ENCODE measurements around the gene KIF17. TPM values are rescaled to one million over a fixed set of nuclear protein-coding genes. Genes with fewer than 3 reads are reported as not detected.
A peak's percentile ranks its signal among the peaks of the same experiment; 100 is the strongest.
"Not testable (repeated sequence)": the region's sequence is repeated elsewhere in the genome, so short reads cannot be mapped to it uniquely, and the experiment has no call there.

Gene KIF17
- total RNA-seq, 1 donor from 2014 or later: 0.40 TPM

DNA sequence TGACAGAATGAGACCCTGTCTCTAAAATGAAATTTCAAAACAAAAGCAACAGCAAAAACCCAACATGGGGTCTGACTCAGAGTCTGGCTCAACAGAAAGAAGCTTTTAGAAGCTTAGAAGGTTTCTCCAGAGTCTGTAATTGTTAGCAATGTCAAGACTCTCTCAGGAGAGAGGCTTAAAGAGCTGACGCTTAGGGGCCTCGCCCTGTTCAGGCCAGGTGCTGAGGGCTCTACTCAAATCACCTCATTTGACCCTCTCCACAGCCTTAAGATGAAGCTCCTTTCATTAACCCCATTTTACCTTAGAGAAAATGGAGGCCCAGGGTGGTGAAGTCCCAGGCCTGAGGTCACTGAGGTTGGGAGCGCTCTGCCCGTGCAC lies 5.3 kb upstream of the KIF17 start:
- Mint-ChIP-seq H3K27me3 (ENCODE audit: low read depth) (peaks cover 34% of the 10 kb centered on the region), H3K27ac (no peak overlapping the region), H3K36me3 (no peaks in the 10 kb centered on the region), H3K4me1 (no peaks in the 10 kb centered on the region), H3K4me3 (no peak overlapping the region), H3K9me3 (no peaks in the 10 kb centered on the region)
- TF ChIP-seq, protein P1, sequence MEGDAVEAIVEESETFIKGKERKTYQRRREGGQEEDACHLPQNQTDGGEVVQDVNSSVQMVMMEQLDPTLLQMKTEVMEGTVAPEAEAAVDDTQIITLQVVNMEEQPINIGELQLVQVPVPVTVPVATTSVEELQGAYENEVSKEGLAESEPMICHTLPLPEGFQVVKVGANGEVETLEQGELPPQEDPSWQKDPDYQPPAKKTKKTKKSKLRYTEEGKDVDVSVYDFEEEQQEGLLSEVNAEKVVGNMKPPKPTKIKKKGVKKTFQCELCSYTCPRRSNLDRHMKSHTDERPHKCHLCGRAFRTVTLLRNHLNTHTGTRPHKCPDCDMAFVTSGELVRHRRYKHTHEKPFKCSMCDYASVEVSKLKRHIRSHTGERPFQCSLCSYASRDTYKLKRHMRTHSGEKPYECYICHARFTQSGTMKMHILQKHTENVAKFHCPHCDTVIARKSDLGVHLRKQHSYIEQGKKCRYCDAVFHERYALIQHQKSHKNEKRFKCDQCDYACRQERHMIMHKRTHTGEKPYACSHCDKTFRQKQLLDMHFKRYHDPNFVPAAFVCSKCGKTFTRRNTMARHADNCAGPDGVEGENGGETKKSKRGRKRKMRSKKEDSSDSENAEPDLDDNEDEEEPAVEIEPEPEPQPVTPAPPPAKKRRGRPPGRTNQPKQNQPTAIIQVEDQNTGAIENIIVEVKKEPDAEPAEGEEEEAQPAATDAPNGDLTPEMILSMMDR (IDR thresholded peaks at IDR 0.05; ENCODE audit: unreplicated experiment): no peak
- no peak for DNase-seq (ENCODE audit: low spot score in 2 of 2, unreplicated experiment in 2 of 2)

DNA sequence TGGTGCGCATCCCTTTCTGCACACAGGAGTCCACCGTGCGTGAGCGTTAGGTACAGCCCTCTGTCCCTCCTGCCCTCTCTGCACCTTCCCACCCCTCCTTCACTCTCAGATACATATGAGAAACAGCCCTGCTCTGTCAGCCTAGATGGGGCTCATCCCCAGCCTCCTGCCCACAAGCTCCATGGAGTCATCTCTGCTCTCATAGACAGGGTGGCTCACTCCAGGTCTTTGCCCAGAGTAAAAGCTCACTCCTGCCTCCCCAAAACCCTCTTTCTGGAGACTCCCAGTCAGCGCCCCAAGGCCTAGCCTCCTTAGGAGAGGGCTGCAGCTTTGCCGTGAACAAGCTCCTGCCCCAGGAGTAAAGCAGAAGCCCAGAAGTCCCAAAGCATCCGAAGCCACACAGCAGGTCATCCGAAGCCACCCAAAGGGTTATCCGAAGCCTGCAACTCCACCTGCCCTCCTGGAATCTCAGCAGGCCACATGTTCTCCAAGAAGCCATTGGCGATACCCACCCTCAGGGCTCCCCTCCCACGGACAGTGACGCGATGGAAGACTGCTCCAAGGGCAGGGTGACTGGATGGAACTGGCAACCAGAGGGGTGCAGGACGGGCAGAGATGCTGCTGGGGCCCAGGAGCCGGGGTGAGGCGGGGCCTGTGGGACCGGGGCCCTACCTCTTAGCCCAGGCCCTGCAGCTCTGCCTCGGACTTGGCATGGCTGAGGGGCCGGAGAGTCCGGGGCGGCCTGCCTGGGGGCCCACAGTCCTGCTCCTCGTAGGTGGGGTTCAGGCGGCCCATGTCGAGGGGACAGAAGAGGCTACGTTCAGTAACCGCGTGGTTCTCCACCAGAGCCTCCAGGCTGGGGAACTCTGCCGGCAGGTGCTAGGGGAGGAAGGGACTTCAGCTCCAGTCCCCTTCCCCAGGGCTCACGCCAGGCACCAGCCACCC lies 3.6 kb upstream of the KIF17 start:
- no peaks in the 10 kb centered on the region for H3K36me3 Mint-ChIP-seq
- H3K27me3 Mint-ChIP-seq (ENCODE audit: low read depth): peaks cover 40% of the 10 kb centered on the region
- H3K4me1 Mint-ChIP-seq: no peaks in the 10 kb centered on the region
- no peak overlapping the region for H3K27ac Mint-ChIP-seq
- no peaks in the 10 kb centered on the region for H3K9me3 Mint-ChIP-seq
- TF ChIP-seq, protein P1 (IDR thresholded peaks at IDR 0.05; ENCODE audit: unreplicated experiment): no peak
- DNase-seq (ENCODE audit: low spot score in 2 of 2, unreplicated experiment in 2 of 2): no peak
- H3K4me3 Mint-ChIP-seq: no peak overlapping the region

DNA sequence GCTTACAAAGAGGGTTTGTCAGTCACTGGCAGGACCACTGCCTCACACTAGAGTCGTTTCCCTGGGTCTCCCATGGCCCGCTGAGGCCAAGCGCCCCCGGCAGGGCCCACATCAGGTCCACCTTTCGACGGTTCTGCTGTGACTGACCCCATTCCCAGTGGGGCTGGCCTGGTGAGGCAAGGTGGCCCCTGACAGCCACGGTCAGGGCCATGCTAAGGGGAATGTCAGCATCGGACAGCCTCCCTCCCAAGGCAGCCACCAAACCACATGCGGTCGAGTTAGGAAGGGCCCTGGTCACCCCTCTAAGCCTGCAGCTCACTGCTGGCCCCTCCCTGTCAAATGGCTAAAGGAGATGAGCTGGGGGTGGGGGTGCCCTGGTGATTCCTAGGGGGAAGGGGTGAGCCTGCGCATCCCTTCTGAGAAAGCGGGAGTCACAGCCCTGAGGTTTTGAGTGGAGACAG lies 2.9 kb upstream of the KIF17 start:
- H3K27ac Mint-ChIP-seq: no peak overlapping the region
- no peaks in the 10 kb centered on the region for H3K4me1 Mint-ChIP-seq
- TF ChIP-seq, protein P1 (IDR thresholded peaks at IDR 0.05; ENCODE audit: unreplicated experiment): no peak
- peak in 1 of 2 experiments; percentile 12 for DNase-seq (ENCODE audit: low spot score in 2 of 2, unreplicated experiment in 2 of 2)
- H3K36me3 Mint-ChIP-seq: no peaks in the 10 kb centered on the region
- H3K9me3 Mint-ChIP-seq: no peaks in the 10 kb centered on the region
- peaks cover 47% of the 10 kb centered on the region for H3K27me3 Mint-ChIP-seq (ENCODE audit: low read depth)
- no peak overlapping the region for H3K4me3 Mint-ChIP-seq

DNA sequence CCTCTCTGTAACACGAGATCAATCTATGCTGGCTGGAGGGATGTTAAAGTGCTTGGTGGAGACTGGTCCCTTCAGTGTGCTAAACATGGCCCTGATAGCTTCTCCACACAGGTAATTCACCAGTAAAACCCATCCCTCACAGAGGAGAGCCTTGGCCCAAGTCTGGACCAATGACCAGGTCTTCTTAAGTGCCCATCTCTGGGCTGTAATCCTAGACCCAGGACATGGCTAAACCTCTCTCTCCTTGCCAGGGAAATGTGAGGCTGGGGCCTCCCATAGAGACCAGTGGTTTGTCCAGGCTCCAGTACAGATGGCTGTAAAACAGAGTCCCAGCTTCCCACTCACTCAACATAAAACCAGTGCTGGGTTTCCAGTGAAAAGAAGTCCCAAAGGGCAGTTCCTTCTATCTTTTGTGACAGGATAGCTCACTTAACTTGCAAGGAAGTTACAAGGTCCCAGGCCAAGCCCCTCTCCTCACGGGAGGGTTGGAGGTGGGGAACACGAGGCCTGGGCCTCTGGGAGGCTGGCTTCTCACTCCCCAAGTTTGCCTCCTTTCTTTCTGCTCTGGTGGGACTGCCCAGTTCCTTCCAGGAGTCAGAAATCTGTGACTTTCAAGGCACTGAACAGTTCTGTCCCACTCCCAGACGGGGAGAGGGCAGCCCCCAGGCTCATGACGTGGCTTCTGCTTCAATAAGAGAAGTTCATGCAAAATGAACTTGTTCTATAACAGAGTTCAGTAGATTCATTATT lies 2.2 kb upstream of the KIF17 start:
- Mint-ChIP-seq H3K4me3 (no peak overlapping the region), H3K27me3 (ENCODE audit: low read depth) (peaks cover 47% of the 10 kb centered on the region), H3K4me1 (no peaks in the 10 kb centered on the region), H3K27ac (no peak overlapping the region), H3K36me3 (no peaks in the 10 kb centered on the region), H3K9me3 (no peaks in the 10 kb centered on the region)
- TF ChIP-seq, protein P1 (IDR thresholded peaks at IDR 0.05; ENCODE audit: unreplicated experiment): no peak
- peak in 1 of 2 experiments; percentile 3 for DNase-seq (ENCODE audit: low spot score in 2 of 2, unreplicated experiment in 2 of 2)

DNA sequence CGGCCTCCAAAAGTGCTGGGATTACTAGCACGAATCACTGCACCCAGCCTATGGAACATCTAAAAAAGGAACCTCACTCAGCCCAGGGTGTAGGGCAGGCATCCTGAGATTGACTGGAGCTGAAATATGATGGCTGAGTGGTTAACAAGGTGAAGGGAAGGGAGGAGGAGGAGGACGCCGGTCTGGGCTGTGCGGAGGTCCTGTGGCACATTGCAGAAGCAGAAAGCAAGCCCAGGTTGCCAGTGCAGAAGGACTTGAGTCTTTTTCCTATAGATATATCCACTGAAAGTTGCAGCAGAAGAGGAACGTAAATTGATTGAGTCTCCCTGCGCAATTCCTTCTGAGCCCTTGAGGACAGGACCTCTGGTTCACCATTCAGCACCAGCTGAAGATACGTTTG lies 1.5 kb upstream of the KIF17 start:
- Mint-ChIP-seq H3K27ac (no peak overlapping the region), H3K36me3 (no peaks in the 10 kb centered on the region), H3K27me3 (ENCODE audit: low read depth) (peaks cover 47% of the 10 kb centered on the region), H3K9me3 (no peaks in the 10 kb centered on the region), H3K4me1 (no peaks in the 10 kb centered on the region), H3K4me3 (no peak overlapping the region)
- DNase-seq (ENCODE audit: low spot score in 2 of 2, unreplicated experiment in 2 of 2): no peak
- TF ChIP-seq, protein P1 (IDR thresholded peaks at IDR 0.05; ENCODE audit: unreplicated experiment): no peak

DNA sequence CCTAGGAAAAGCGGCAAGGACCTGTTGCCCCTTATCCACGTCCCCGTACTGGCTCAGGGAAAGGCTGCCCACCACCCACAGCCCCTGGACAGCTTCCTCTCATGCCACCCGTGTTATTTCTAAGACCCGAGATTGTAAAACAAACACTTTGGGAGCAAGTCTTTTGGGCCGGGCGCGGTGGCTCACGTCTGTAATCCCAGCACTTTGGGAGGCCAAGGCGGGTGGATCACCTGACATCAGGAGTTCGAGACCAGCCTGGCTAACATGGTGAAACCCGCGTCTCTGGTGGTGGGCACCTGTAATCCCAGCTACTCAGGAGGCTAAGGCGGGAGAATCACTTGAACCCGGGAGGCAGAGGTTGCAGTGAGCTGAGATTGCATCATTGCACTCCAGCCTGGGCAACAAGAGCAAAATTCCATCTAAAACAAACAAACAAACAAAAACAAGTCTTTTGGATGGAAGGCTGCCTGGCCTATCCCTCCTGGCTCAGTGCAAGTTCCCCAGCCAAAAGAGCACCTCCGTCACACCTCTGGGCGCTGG lies 606 bp upstream of the KIF17 start:
- H3K4me1 Mint-ChIP-seq; H3K27ac Mint-ChIP-seq; H3K36me3 Mint-ChIP-seq; H3K9me3 Mint-ChIP-seq; DNase-seq (ENCODE audit: low spot score in 2 of 2, unreplicated experiment in 2 of 2): not testable (repeated sequence)
- Mint-ChIP-seq H3K4me3 (peak overlapping the region; percentile 66), H3K27me3 (ENCODE audit: low read depth) (peaks cover 47% of the 10 kb centered on the region)
